Sigmoid colon (tissue), 3 donors: ENCODE data around the gene BAHCC1.

Experiments used
- CTCF ChIP-seq, 4 experiments: fragments of 450-650 bp in 3 of 4; fragments of 200-600 bp in 1 of 4; IDR thresholded peaks; one replicate each; pipeline ENCODE4 v1.5.1; 2016 to 2019; ENCODE audit warnings: antibody characterized with exemption in 4 of 4, mild to moderate bottlenecking in 3 of 4, moderate library complexity in 2 of 4
- POLR2A ChIP-seq, 2 donors: fragments of 450-650 bp; IDR thresholded peaks; one replicate each; pipeline ENCODE4 v1.6.1; 2016; ENCODE audit warnings: antibody characterized with exemption in 2 of 2, mild to moderate bottlenecking in 2 of 2, moderate library complexity in 2 of 2

- TF ChIP-seq CTCF (IDR thresholded peaks at IDR 0.05) (no peak), POLR2A (IDR thresholded peaks at IDR 0.05) (no peak)
Measured at GRCh38 chr17:81346908-81347349, 48.3 kb upstream of the BAHCC1 start.
